ENCODE results near the gene ADAD2. TPM values are rescaled to one million over a fixed set of nuclear protein-coding genes. Genes with fewer than 3 reads are reported as not detected.

ADAD2 gene
- total and polyA plus RNA-seq, 10 of the 15 experiments (the other 5 are each of a cell fraction or from before 2014, with no cell fraction given): 0.44 to 0.68 (median 0.51) TPM; not detected in 7

GRCh38 chr16:84144859-84145639, 45.9 kb upstream of the ADAD2 start, which contains the start of the genes DNAAF1 and HSDL1 (continued):
- TF ChIP-seq CUX1 (IDR thresholded peaks at IDR 0.05; ENCODE audit: insufficient replicate concordance, low read depth, low read length) (no peak), GATAD2B (conservative IDR thresholded peaks at IDR 0.05; ENCODE audit: low read depth) (no peak; the same call in 1 of the 2 replicates), CHD2 (IDR thresholded peaks at IDR 0.05; ENCODE audit: borderline replicate concordance, low read depth, low read length) (no peak), KAT2A (conservative IDR thresholded peaks at IDR 0.05; ENCODE audit: control insufficient read depth, low read depth, low read length) (no peak), POLR2AphosphoS2 (IDR thresholded peaks at IDR 0.05; ENCODE audit: low read depth, low read length) (0 out of 2 replicates have a peak, but pooled peaks have one; percentile 30), RUNX3 (IDR thresholded peaks at IDR 0.05; ENCODE audit: low read length) (no peak), POLR2AphosphoS5 (IDR thresholded peaks at IDR 0.05; ENCODE audit: low read length) (peak; percentile 47; the same call in 1 of the 2 replicates), MYB (IDR thresholded peaks at IDR 0.05; ENCODE audit: borderline replicate concordance, low read depth, low read length) (no peak), PAX8 (IDR thresholded peaks at IDR 0.05) (no peak), RFX5 (IDR thresholded peaks at IDR 0.05; ENCODE audit: low read depth, low read length) (no peak), NR2F1 (conservative IDR thresholded peaks at IDR 0.05) (peak; percentile 70), RCOR1 (conservative IDR thresholded peaks at IDR 0.05; ENCODE audit: low read depth, low read length) (no peak), SUZ12 (IDR thresholded peaks at IDR 0.05; ENCODE audit: unreplicated experiment) (no peak), MAX (IDR thresholded peaks at IDR 0.05; ENCODE audit: low read depth, low read length) (peak; percentile 87)
- TF ChIP-seq, protein P1, sequence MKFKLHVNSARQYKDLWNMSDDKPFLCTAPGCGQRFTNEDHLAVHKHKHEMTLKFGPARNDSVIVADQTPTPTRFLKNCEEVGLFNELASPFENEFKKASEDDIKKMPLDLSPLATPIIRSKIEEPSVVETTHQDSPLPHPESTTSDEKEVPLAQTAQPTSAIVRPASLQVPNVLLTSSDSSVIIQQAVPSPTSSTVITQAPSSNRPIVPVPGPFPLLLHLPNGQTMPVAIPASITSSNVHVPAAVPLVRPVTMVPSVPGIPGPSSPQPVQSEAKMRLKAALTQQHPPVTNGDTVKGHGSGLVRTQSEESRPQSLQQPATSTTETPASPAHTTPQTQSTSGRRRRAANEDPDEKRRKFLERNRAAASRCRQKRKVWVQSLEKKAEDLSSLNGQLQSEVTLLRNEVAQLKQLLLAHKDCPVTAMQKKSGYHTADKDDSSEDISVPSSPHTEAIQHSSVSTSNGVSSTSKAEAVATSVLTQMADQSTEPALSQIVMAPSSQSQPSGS (IDR thresholded peaks at IDR 0.05; ENCODE audit: low read length): no peak
- TF ChIP-seq, protein P2, sequence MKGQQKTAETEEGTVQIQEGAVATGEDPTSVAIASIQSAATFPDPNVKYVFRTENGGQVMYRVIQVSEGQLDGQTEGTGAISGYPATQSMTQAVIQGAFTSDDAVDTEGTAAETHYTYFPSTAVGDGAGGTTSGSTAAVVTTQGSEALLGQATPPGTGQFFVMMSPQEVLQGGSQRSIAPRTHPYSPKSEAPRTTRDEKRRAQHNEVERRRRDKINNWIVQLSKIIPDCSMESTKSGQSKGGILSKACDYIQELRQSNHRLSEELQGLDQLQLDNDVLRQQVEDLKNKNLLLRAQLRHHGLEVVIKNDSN (IDR thresholded peaks at IDR 0.05; ENCODE audit: borderline replicate concordance, extremely low read length, insufficient read depth, low read depth, low read length): peak; percentile 97
- TF ChIP-seq, protein P3, sequence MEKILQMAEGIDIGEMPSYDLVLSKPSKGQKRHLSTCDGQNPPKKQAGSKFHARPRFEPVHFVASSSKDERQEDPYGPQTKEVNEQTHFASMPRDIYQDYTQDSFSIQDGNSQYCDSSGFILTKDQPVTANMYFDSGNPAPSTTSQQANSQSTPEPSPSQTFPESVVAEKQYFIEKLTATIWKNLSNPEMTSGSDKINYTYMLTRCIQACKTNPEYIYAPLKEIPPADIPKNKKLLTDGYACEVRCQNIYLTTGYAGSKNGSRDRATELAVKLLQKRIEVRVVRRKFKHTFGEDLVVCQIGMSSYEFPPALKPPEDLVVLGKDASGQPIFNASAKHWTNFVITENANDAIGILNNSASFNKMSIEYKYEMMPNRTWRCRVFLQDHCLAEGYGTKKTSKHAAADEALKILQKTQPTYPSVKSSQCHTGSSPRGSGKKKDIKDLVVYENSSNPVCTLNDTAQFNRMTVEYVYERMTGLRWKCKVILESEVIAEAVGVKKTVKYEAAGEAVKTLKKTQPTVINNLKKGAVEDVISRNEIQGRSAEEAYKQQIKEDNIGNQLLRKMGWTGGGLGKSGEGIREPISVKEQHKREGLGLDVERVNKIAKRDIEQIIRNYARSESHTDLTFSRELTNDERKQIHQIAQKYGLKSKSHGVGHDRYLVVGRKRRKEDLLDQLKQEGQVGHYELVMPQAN (conservative IDR thresholded peaks at IDR 0.05): peak; percentile 82
- TF ChIP-seq, protein P4, sequence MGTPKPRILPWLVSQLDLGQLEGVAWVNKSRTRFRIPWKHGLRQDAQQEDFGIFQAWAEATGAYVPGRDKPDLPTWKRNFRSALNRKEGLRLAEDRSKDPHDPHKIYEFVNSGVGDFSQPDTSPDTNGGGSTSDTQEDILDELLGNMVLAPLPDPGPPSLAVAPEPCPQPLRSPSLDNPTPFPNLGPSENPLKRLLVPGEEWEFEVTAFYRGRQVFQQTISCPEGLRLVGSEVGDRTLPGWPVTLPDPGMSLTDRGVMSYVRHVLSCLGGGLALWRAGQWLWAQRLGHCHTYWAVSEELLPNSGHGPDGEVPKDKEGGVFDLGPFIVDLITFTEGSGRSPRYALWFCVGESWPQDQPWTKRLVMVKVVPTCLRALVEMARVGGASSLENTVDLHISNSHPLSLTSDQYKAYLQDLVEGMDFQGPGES (IDR thresholded peaks at IDR 0.05): no peak

Measured in GM12878 (cell line).